OCI-LY3 (cell line): ENCODE measurements around the gene AQP1.

ENCODE experiments used
- EZH2phosphoT487 ChIP-seq: fragments of 200-600 bp; shearing (Covaris generic); IDR thresholded peaks from 2 replicates; pipeline ENCODE4 v1.6.1; 2018; ENCODE audit warnings: antibody characterized with exemption, mixed run types, low read depth
- TF ChIP-seq, protein P1 (sequence below): fragments of 200-600, 300-600 bp; sonication (generic); IDR thresholded peaks from 2 replicates; pipeline ENCODE4 v1.5.1; 2014; ENCODE audit warnings: antibody characterized with exemption, low read length, low read depth

DNA sequence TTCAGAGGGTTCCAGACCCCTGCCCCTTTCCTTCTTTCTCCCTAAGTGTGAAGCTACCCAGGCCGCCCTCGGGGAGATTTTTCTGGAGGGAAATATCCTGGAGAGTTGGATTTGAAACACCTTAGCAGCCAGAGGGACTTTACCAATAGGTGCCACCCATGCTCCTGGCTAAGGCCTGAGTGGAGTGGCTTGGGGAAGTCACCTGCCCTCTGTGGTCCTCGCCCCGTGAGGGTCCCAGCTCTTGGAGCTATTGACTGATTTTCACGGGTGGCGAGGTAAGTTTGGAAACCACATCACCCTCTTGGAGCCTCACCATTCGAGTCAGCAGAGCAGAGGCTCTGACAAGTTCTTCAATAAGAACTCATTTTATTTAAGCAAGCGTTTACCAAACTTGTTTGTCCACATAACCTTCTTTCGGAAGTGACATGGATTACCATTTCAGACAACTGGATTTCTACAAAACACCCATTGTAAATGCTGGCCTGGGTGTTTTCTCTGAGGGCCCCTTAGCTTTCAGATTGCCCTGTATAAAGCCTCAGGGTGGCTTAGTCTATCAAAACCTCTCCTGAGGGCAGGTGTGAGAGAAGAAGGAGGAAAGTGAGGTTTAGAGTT lies 20.4 kb downstream of the AQP1 start:
- TF ChIP-seq, protein P1, sequence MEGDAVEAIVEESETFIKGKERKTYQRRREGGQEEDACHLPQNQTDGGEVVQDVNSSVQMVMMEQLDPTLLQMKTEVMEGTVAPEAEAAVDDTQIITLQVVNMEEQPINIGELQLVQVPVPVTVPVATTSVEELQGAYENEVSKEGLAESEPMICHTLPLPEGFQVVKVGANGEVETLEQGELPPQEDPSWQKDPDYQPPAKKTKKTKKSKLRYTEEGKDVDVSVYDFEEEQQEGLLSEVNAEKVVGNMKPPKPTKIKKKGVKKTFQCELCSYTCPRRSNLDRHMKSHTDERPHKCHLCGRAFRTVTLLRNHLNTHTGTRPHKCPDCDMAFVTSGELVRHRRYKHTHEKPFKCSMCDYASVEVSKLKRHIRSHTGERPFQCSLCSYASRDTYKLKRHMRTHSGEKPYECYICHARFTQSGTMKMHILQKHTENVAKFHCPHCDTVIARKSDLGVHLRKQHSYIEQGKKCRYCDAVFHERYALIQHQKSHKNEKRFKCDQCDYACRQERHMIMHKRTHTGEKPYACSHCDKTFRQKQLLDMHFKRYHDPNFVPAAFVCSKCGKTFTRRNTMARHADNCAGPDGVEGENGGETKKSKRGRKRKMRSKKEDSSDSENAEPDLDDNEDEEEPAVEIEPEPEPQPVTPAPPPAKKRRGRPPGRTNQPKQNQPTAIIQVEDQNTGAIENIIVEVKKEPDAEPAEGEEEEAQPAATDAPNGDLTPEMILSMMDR = no peak
- TF ChIP-seq EZH2phosphoT487 = no peak
